NCI-H1417 (cell line): ENCODE results near the gene KLHL30.
"Not testable (repeated sequence)": the region's sequence is repeated elsewhere in the genome, so short reads cannot be mapped to it uniquely, and the experiment has no call there.

Source experiments
- DNase-seq, 3 experiments: peaks; one replicate each; lab custom pipeline; 2025; lab: John Stamatoyannopoulos, UW

KLHL30 gene

GRCh38 chr2:238102865-238103264, 35.6 kb upstream of the KLHL30 start:
- DNase-seq = no peak

- DNase-seq = no peak
These were observed 34.8 kb upstream of the KLHL30 start for GRCh38 chr2:238103465-238104225.

- no peak for DNase-seq
These were observed 34.2 kb upstream of the KLHL30 start for GRCh38 chr2:238104226-238104690.

- no peak for DNase-seq
These were observed 33.6 kb upstream of the KLHL30 start for GRCh38 chr2:238104691-238105371.

- DNase-seq = no peak
These were observed 32.7 kb upstream of the KLHL30 start for GRCh38 chr2:238105506-238106338.

GRCh38 chr2:238106339-238106697, 32.1 kb upstream of the KLHL30 start:
- DNase-seq = no peak

GRCh38 chr2:238106698-238107524, 31.6 kb upstream of the KLHL30 start:
- DNase-seq = no peak

- DNase-seq = no peak
These were observed 30.7 kb upstream of the KLHL30 start for GRCh38 chr2:238107525-238108422.

- DNase-seq = peak; percentile 16 to 59 (median 28)
These were observed 29.9 kb upstream of the KLHL30 start for GRCh38 chr2:238108423-238109183.

- DNase-seq = no peak
These were observed 24.9 kb upstream of the KLHL30 start for GRCh38 chr2:238113611-238114010.

- DNase-seq = no peak
These were observed 24.1 kb upstream of the KLHL30 start for GRCh38 chr2:238114331-238114841.

- DNase-seq = peak in 1 of 3 experiments; percentile 22
These were observed 23.4 kb upstream of the KLHL30 start for GRCh38 chr2:238114851-238115660.

- not testable (repeated sequence) for DNase-seq
These were observed 22.8 kb upstream of the KLHL30 start for GRCh38 chr2:238115709-238116108.

- no peak for DNase-seq
These were observed 21.9 kb upstream of the KLHL30 start for GRCh38 chr2:238116298-238117198.

GRCh38 chr2:238117199-238118154, 21.0 kb upstream of the KLHL30 start:
- no peak for DNase-seq

GRCh38 chr2:238119756-238120462, 18.6 kb upstream of the KLHL30 start:
- DNase-seq = peak in 1 of 3 experiments; percentile 31
